PC-9 (cell line): Measurements from ENCODE around the gene PLVAP. TPM values are rescaled to one million over a fixed set of nuclear protein-coding genes. Genes with fewer than 3 reads are reported as not detected.

Experiments used
- BruUV-seq: library from RNA; stranded (reverse); fragments of 400-500 nt; replicated peaks from 2 replicates; lab custom pipeline; 2021; lab: Mats Ljungman, UMichigan
- CTCF ChIA-PET: fragments of 300-600 bp; sonication (Branson Sonifier 250); formaldehyde crosslinking; loops from one replicate; lab custom pipeline; 2022; ENCODE audit warnings: antibody characterized with exemption; lab: Charles Lee
- POLR2A ChIA-PET: fragments of 300-600 bp; sonication (Branson Sonifier 250); formaldehyde crosslinking; loops from one replicate; lab custom pipeline; 2022; ENCODE audit warnings: antibody characterized with exemption; ENCODE audit not compliant: unreplicated experiment; lab: Charles Lee
- DNase-seq, 2 experiments: peaks; one replicate each; pipeline versions ENCODE4 v3.0.0 to v3.0.0-alpha.2; 2015 to 2022; ENCODE audit warnings: mixed read lengths in 1 of 2
- H2AFZ ChIP-seq: fragments of 200-600 bp; sonication (generic); 2 replicates; pipeline ENCODE4 v1.8.1; 2017; ENCODE audit warnings: antibody characterized with exemption
- H3F3A ChIP-seq: fragments of 200-600 bp; sonication (generic); 2 replicates; pipeline ENCODE4 v1.8.1; 2017; ENCODE audit warnings: antibody characterized with exemption, mild to moderate bottlenecking, low read depth; ENCODE audit not compliant: insufficient read depth
- H3K27ac ChIP-seq: fragments of 200-600 bp; sonication (generic); 2 replicates; pipeline ENCODE4 v1.6.1; 2016; ENCODE audit warnings: mixed run types
- H3K27me3 ChIP-seq: fragments of 200-600 bp; sonication (generic); 2 replicates; pipeline ENCODE4 v1.6.1; 2016; ENCODE audit warnings: low read depth, mixed run types; ENCODE audit not compliant: insufficient read depth
- H3K36me3 ChIP-seq: fragments of 200-600 bp; sonication (generic); 2 replicates; pipeline ENCODE4 v1.6.1; 2016; ENCODE audit warnings: low read depth, mixed run types
- H3K4me1 ChIP-seq: fragments of 200-600 bp; sonication (generic); replicated peaks from 2 replicates; pipeline ENCODE4 v1.6.1; 2016; ENCODE audit warnings: mixed run types; ENCODE audit not compliant: insufficient read depth
- H3K4me2 ChIP-seq: fragments of 200-600 bp; sonication (generic); 2 replicates; pipeline ENCODE4 v1.6.1; 2017; ENCODE audit warnings: mixed run types
- H3K4me3 ChIP-seq: fragments of 200-600 bp; sonication (generic); 2 replicates; pipeline ENCODE4 v1.6.1; 2016; ENCODE audit warnings: mixed run types
- H3K79me2 ChIP-seq: fragments of 200-600 bp; sonication (generic); 2 replicates; pipeline ENCODE4 v1.6.1; 2017; ENCODE audit warnings: low read depth, mixed run types
- H3K9me2 ChIP-seq: fragments of 200-600 bp; sonication (generic); 2 replicates; pipeline ENCODE4 v1.8.1; 2017; ENCODE audit warnings: mild to moderate bottlenecking; ENCODE audit not compliant: insufficient read depth
- H3K9me3 ChIP-seq: fragments of 200-600 bp; sonication (generic); 2 replicates; pipeline ENCODE4 v1.8.1; 2016; ENCODE audit warnings: low read depth; ENCODE audit not compliant: insufficient read depth
- H4K20me1 ChIP-seq: fragments of 200-600 bp; sonication (generic); 2 replicates; pipeline ENCODE4 v1.8.1; 2017; ENCODE audit not compliant: insufficient read depth
- CTCF ChIP-seq: fragments of 200-600 bp; sonication (generic); conservative IDR thresholded peaks from 2 replicates; pipeline ENCODE4 v1.6.1; 2017; ENCODE audit warnings: mixed run types, antibody characterized with exemption, mild to moderate bottlenecking, moderate library complexity
- EZH2 ChIP-seq: fragments of 200-600 bp; sonication (generic); IDR thresholded peaks from 2 replicates; pipeline ENCODE4 v1.8.0; 2017; ENCODE audit warnings: antibody characterized with exemption, low read depth
- intact Hi-C: fragments of 100-400 bp; cut with micrococcal nuclease; formaldehyde crosslinking; loops from one replicate; pipeline ENCODE4 v1.10.0; 2022; ENCODE audit not compliant: unreplicated experiment
- total RNA-seq: library from RNA; stranded (reverse); gene quantifications from 2 replicates; pipeline ENCODE4 v1.2.3, GENCODE V29; 2021

PLVAP gene
- total RNA-seq, 1 experiment from 2014 or later: not detected

DNA sequence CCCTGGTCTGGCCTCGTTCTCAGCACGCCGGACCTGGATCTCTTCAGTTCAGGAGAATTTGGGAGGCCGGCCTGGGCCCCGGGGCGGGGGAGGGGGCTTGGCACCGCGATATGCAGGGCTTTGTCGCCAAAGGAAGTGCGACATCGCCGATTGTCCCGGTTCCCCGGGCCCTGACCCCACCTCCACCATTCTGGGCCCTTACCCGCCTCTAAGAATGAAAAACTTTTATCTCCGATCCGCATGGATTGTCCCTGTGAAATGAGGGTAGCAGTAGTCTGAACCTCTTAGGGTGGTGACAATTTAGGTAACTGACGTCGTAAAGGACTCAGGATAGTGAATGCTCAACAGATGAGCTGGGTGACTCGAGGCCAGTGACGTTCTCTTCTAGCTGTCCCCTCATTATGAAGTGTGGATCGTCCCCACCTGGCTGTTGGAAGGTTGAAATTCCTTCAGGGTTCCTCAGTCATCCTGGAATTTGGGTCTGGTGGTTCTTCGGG, 67.1 kb downstream of the PLVAP start:
- 0 out of 2 replicates have a peak, but pooled peaks cover 15% of the 10 kb centered on the region for H3K36me3 ChIP-seq
- H2AFZ ChIP-seq: peak overlapping the region; percentile 53; the same call in 1 of the 2 replicates
- H3F3A ChIP-seq: peaks cover 39% of the 10 kb centered on the region
- DNase-seq: no peak
- CTCF ChIA-PET: interaction anchor here (0.6 to 1.0 kb wide), 2 partner anchors 41 to 109 kb away, joined by 7 to 11 read pairs; partner anchors contain the start of gene MVB12A
- no TSS peak for BruUV-seq
- POLR2A ChIA-PET: interaction anchor here (0.8 kb wide), 1 partner anchor 110 kb away, joined by 4 read pairs; no protein-coding TSS in a partner anchor
- H3K27ac ChIP-seq: peak overlapping the region; percentile 51
- intact Hi-C loops: loop anchor here (1.0 to 10.0 kb wide), 3 partner anchors 27 to 622 kb away; partner anchors contain the start of genes CCDC124, GTPBP3 and NWD1
- H3K4me1 ChIP-seq: peaks cover 44% of the 10 kb centered on the region
- H3K4me3 ChIP-seq: peak overlapping the region; percentile 72
- H3K27me3 ChIP-seq: no peaks in the 10 kb centered on the region
- TF ChIP-seq CTCF (no peak), EZH2 (no peak)
- H3K9me3 ChIP-seq: no peaks in the 10 kb centered on the region
- H4K20me1 ChIP-seq: peaks cover 12% of the 10 kb centered on the region
- H3K4me2 ChIP-seq: peak overlapping the region; percentile 85
- no peaks in the 10 kb centered on the region for H3K9me2 ChIP-seq
- H3K79me2 ChIP-seq: peaks cover 75% of the 10 kb centered on the region

- peaks cover 39% of the 10 kb centered on the region for H3F3A ChIP-seq
- peak within 1 kb of the TSS; percentile 72 for H3K4me3 ChIP-seq
- intact Hi-C loops: loop anchor here (1.0 to 10.0 kb wide), 3 partner anchors 28 to 623 kb away; partner anchors contain the start of genes CCDC124, GTPBP3 and NWD1
- H3K79me2 ChIP-seq: peaks cover 69% of the 10 kb centered on the region
- 0 out of 2 replicates have a peak, but pooled peaks cover 8% of the 10 kb centered on the region for H3K36me3 ChIP-seq
- H3K27me3 ChIP-seq: no peaks in the 10 kb centered on the region
- POLR2A ChIA-PET: interaction anchor here (0.5 to 1.2 kb wide), 11 partner anchors 8 to 1112 kb away, joined by 3 to 12 read pairs (median 5); partner anchors contain the start of genes ANO8, MVB12A and USE1
- BruUV-seq: no TSS peak
- H3K27ac ChIP-seq: peak within 1 kb of the TSS; percentile 51
- peaks cover 12% of the 10 kb centered on the region for H4K20me1 ChIP-seq
- CTCF ChIA-PET: interaction anchor here (0.5 to 1.0 kb wide), 3 partner anchors 54 to 550 kb away, joined by 3 to 11 read pairs (median 3); partner anchors contain the start of gene MVB12A
- no peaks in the 10 kb centered on the region for H3K9me2 ChIP-seq
- H3K4me1 ChIP-seq: peaks cover 50% of the 10 kb centered on the region
- H3K9me3 ChIP-seq: no peaks in the 10 kb centered on the region
- peak within 1 kb of the TSS; percentile 85 for H3K4me2 ChIP-seq
- no peak for TF ChIP-seq CTCF
- H2AFZ ChIP-seq: peak within 1 kb of the TSS; percentile 63
- DNase-seq: peak; percentile 98 to 100
These were observed 67.8 kb downstream of the PLVAP start, which contains the start of gene DDA1 for GRCh38 chr19:17309198-17309964. TSS of gene DDA1 (plus strand) at chr19:17309563. CDS start at chr19:17309655, 92 bp downstream.

- H3F3A ChIP-seq: peaks cover 38% of the 10 kb centered on the region
- POLR2A ChIA-PET: no interaction called here
- H3K27ac ChIP-seq: no peak overlapping the region
- no peaks in the 10 kb centered on the region for H3K9me3 ChIP-seq
- CTCF ChIA-PET: no interaction called here
- no TSS peak for BruUV-seq
- no peak for TF ChIP-seq CTCF
- peaks cover 54% of the 10 kb centered on the region for H3K79me2 ChIP-seq
- H3K4me3 ChIP-seq: no peak overlapping the region
- peaks cover 9% of the 10 kb centered on the region for H4K20me1 ChIP-seq
- H3K4me1 ChIP-seq: peaks cover 58% of the 10 kb centered on the region
- intact Hi-C loops: loop anchor here (5.0 to 10.0 kb wide), 2 partner anchors 593 to 624 kb away; partner anchors contain the start of genes CCDC124 and NWD1
- no peak overlapping the region for H3K4me2 ChIP-seq
- no peak overlapping the region for H2AFZ ChIP-seq
- H3K27me3 ChIP-seq: no peaks in the 10 kb centered on the region
- H3K36me3 ChIP-seq: no peaks in the 10 kb centered on the region
- DNase-seq: no peak
- H3K9me2 ChIP-seq: no peaks in the 10 kb centered on the region
These were observed 69.2 kb downstream of the PLVAP start for GRCh38 chr19:17307876-17308377.
